K562 (cell line): ENCODE measurements around the gene OR8D2. TPM values are rescaled to one million over a fixed set of nuclear protein-coding genes. Genes with fewer than 3 reads are reported as not detected.

Source experiments
- ATF3 ChIP-seq, 2 experiments: fragments of 450-650 bp in 1 of 2; sonication (generic) in 1 of 2; formaldehyde crosslinking in 1 of 2; IDR thresholded peaks in 1 of 2; conservative IDR thresholded peaks in 1 of 2; 2 replicates each; pipeline versions ENCODE4 v1.6.1 to v1.8.1; 2016 to 2023; ENCODE audit warnings: mild to moderate bottlenecking in 2 of 2, moderate library complexity in 2 of 2, inconsistent platforms in 1 of 2, missing genetic modification reagents in 1 of 2
- BCL6 ChIP-seq: fragments of 250-450 bp; sonication (Bioruptor Pico); IDR thresholded peaks from 2 replicates; pipeline ENCODE4 v1.4.0; 2020
- CEBPB ChIP-seq: fragments of 450-650 bp; IDR thresholded peaks from 2 replicates; pipeline ENCODE4 v1.6.1; 2016; ENCODE audit warnings: missing genetic modification characterization, missing compliant biosample characterization
- CEBPG ChIP-seq, 3 experiments: fragments of 200-800 bp in 1 of 3; sonication (Bioruptor generic) in 1 of 3; sonication (generic) in 1 of 3; formaldehyde crosslinking in 1 of 3; IDR thresholded peaks in 2 of 3; conservative IDR thresholded peaks in 1 of 3; 2 replicates each; pipeline versions ENCODE4 v1.6.1 to v1.8.0; 2016 to 2022; ENCODE audit warnings: missing compliant biosample characterization in 2 of 3, missing genetic modification characterization in 2 of 3, mild to moderate bottlenecking in 1 of 3, missing genetic modification reagents in 1 of 3
- FOXJ3 ChIP-seq: sonication (generic); formaldehyde crosslinking; IDR thresholded peaks from 2 replicates; pipeline ENCODE4 v1.4.0; 2020; ENCODE audit warnings: mild to moderate bottlenecking, missing genetic modification reagents
- HMGN3 ChIP-seq: IDR thresholded peaks from 2 replicates; pipeline ENCODE4 v1.6.1; 2011; ENCODE audit warnings: borderline replicate concordance, low read depth, mild to moderate bottlenecking, mixed read lengths, low read length; ENCODE audit not compliant: insufficient read length; ENCODE audit errors: extremely low read depth
- JUN ChIP-seq, 2 experiments: sonication (generic) in 1 of 2; formaldehyde crosslinking in 1 of 2; IDR thresholded peaks; 2 replicates each; pipeline versions ENCODE4 v1.6.1 to v1.8.0; 2012 to 2022; ENCODE audit warnings: borderline replicate concordance in 2 of 2, mild to moderate bottlenecking in 2 of 2, improper control_type of control experiment in 1 of 2, low read depth in 1 of 2, low read length in 1 of 2, missing genetic modification reagents in 1 of 2
- TRIM24 ChIP-seq, 2 experiments: fragments of 450-650 bp; IDR thresholded peaks; 2 replicates each; pipeline ENCODE4 v1.6.1; 2016
- ZC3H8 ChIP-seq: fragments of 450-650 bp; IDR thresholded peaks from 2 replicates; pipeline ENCODE4 v1.6.1; 2017
- ZKSCAN3 ChIP-seq: fragments of 250-450 bp; sonication (Bioruptor Pico); IDR thresholded peaks from 2 replicates; pipeline ENCODE4 v1.4.0; 2020
- ZNF717 ChIP-seq: fragments of 250-450 bp; sonication (Bioruptor Pico); IDR thresholded peaks from 2 replicates; pipeline ENCODE4 v1.5.0; 2021
- polyA plus RNA-seq, 8 experiments: library from polyadenylated mRNA; depleted of rRNA in 4 of 8; stranded (reverse) in 5 of 8; unstranded in 3 of 8; fragments of >200 nt; fragmentation: Nextera tagmentation in 2 of 8; fragmentation: Illumina TruSeq in 1 of 8; extraction: Ambion mirVana in 2 of 8; extraction: Trizol in 1 of 8; gene quantifications; 2 replicates each; pipeline versions ENCODE4 v1.2.1 to v1.2.3, GENCODE V29; 2011 to 2014; ENCODE audit warnings: inconsistent platforms in 1 of 8, missing spikeins in 1 of 8
- total RNA-seq, 7 experiments: library from RNA; depleted of rRNA in 6 of 7; stranded (reverse); fragments of >200 nt in 6 of 7; fragmentation: Illumina TruSeq in 2 of 7; extraction: Trizol in 2 of 7; gene quantifications; 2 replicates each; pipeline versions ENCODE4 v1.2.1 to v1.2.3, GENCODE V29; 2011 to 2021; ENCODE audit warnings: low replicate concordance in 1 of 7
- TF ChIP-seq, protein P1 (sequence below): fragments of 200-600 bp; sonication (generic); IDR thresholded peaks from one replicate; pipeline ENCODE4 v1.6.1; 2012; ENCODE audit warnings: mild to moderate bottlenecking, low read depth, low read length, inconsistent platforms
- TF ChIP-seq, protein P2 (sequence below), 2 experiments: fragments of 200-800 bp in 1 of 2; sonication (Bioruptor generic) in 1 of 2; sonication (generic) in 1 of 2; formaldehyde crosslinking in 1 of 2; IDR thresholded peaks in 1 of 2; conservative IDR thresholded peaks in 1 of 2; 2 replicates each; pipeline versions ENCODE4 v1.5.0 to v1.6.1; 2016 to 2020; ENCODE audit warnings: missing compliant biosample characterization in 1 of 2, missing genetic modification characterization in 1 of 2, missing genetic modification reagents in 1 of 2

Gene OR8D2
- total and polyA plus RNA-seq, 9 of the 15 experiments (the other 6 are each of a cell fraction or from before 2014, with no cell fraction given) = 0.06 to 0.21 TPM; not detected in 7

GRCh38 chr11:124301548-124301947 lies 18.4 kb downstream of the OR8D2 start (continued):
- TF ChIP-seq, protein P1, sequence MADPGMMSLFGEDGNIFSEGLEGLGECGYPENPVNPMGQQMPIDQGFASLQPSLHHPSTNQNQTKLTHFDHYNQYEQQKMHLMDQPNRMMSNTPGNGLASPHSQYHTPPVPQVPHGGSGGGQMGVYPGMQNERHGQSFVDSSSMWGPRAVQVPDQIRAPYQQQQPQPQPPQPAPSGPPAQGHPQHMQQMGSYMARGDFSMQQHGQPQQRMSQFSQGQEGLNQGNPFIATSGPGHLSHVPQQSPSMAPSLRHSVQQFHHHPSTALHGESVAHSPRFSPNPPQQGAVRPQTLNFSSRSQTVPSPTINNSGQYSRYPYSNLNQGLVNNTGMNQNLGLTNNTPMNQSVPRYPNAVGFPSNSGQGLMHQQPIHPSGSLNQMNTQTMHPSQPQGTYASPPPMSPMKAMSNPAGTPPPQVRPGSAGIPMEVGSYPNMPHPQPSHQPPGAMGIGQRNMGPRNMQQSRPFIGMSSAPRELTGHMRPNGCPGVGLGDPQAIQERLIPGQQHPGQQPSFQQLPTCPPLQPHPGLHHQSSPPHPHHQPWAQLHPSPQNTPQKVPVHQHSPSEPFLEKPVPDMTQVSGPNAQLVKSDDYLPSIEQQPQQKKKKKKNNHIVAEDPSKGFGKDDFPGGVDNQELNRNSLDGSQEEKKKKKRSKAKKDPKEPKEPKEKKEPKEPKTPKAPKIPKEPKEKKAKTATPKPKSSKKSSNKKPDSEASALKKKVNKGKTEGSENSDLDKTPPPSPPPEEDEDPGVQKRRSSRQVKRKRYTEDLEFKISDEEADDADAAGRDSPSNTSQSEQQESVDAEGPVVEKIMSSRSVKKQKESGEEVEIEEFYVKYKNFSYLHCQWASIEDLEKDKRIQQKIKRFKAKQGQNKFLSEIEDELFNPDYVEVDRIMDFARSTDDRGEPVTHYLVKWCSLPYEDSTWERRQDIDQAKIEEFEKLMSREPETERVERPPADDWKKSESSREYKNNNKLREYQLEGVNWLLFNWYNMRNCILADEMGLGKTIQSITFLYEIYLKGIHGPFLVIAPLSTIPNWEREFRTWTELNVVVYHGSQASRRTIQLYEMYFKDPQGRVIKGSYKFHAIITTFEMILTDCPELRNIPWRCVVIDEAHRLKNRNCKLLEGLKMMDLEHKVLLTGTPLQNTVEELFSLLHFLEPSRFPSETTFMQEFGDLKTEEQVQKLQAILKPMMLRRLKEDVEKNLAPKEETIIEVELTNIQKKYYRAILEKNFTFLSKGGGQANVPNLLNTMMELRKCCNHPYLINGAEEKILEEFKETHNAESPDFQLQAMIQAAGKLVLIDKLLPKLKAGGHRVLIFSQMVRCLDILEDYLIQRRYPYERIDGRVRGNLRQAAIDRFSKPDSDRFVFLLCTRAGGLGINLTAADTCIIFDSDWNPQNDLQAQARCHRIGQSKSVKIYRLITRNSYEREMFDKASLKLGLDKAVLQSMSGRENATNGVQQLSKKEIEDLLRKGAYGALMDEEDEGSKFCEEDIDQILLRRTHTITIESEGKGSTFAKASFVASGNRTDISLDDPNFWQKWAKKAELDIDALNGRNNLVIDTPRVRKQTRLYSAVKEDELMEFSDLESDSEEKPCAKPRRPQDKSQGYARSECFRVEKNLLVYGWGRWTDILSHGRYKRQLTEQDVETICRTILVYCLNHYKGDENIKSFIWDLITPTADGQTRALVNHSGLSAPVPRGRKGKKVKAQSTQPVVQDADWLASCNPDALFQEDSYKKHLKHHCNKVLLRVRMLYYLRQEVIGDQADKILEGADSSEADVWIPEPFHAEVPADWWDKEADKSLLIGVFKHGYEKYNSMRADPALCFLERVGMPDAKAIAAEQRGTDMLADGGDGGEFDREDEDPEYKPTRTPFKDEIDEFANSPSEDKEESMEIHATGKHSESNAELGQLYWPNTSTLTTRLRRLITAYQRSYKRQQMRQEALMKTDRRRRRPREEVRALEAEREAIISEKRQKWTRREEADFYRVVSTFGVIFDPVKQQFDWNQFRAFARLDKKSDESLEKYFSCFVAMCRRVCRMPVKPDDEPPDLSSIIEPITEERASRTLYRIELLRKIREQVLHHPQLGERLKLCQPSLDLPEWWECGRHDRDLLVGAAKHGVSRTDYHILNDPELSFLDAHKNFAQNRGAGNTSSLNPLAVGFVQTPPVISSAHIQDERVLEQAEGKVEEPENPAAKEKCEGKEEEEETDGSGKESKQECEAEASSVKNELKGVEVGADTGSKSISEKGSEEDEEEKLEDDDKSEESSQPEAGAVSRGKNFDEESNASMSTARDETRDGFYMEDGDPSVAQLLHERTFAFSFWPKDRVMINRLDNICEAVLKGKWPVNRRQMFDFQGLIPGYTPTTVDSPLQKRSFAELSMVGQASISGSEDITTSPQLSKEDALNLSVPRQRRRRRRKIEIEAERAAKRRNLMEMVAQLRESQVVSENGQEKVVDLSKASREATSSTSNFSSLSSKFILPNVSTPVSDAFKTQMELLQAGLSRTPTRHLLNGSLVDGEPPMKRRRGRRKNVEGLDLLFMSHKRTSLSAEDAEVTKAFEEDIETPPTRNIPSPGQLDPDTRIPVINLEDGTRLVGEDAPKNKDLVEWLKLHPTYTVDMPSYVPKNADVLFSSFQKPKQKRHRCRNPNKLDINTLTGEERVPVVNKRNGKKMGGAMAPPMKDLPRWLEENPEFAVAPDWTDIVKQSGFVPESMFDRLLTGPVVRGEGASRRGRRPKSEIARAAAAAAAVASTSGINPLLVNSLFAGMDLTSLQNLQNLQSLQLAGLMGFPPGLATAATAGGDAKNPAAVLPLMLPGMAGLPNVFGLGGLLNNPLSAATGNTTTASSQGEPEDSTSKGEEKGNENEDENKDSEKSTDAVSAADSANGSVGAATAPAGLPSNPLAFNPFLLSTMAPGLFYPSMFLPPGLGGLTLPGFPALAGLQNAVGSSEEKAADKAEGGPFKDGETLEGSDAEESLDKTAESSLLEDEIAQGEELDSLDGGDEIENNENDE = no peak
- TF ChIP-seq ATF3 (IDR thresholded peaks at IDR 0.05) (peak; percentile 76), ATF3 (CRISPR knock-in tag; conservative IDR thresholded peaks at IDR 0.05) (no peak), FOXJ3 (CRISPR knock-in tag) (no peak), CEBPB (tag) (peak; percentile 73), ZC3H8 (no peak), ZKSCAN3 (CRISPR knock-in tag) (no peak), BCL6 (CRISPR knock-in tag) (no peak), HMGN3 (no peak), CEBPG (CRISPR knock-in tag; IDR thresholded peaks at IDR 0.05) (no peak), CEBPG (tag; conservative IDR thresholded peaks at IDR 0.05 in 1 of 2, IDR thresholded peaks at IDR 0.05 in 1 of 2) (0 out of 4 replicates have a peak, but pooled peaks of 1 of the 2 experiments have one; percentile 25), TRIM24 (IDR thresholded peaks at IDR 0.05) (no peak), JUN (IDR thresholded peaks at IDR 0.05; ENCODE audit: borderline replicate concordance, low read depth, low read length) (0 out of 2 replicates have a peak, but pooled peaks have one; percentile 34), JUN (CRISPR knock-in tag; IDR thresholded peaks at IDR 0.05; ENCODE audit: borderline replicate concordance) (no peak), ZNF717 (CRISPR knock-in tag) (no peak)
- TF ChIP-seq, protein P2, sequence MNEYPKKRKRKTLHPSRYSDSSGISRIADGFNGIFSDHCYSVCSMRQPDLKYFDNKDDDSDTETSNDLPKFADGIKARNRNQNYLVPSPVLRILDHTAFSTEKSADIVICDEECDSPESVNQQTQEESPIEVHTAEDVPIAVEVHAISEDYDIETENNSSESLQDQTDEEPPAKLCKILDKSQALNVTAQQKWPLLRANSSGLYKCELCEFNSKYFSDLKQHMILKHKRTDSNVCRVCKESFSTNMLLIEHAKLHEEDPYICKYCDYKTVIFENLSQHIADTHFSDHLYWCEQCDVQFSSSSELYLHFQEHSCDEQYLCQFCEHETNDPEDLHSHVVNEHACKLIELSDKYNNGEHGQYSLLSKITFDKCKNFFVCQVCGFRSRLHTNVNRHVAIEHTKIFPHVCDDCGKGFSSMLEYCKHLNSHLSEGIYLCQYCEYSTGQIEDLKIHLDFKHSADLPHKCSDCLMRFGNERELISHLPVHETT (CRISPR knock-in tag; conservative IDR thresholded peaks at IDR 0.05 in 1 of 2, IDR thresholded peaks at IDR 0.05 in 1 of 2) = no peak
